ENCODE data around the gene OXT.
"Not testable (repeated sequence)": the region's sequence is repeated elsewhere in the genome, so short reads cannot be mapped to it uniquely, and the experiment has no call there.

Gene OXT

DNA sequence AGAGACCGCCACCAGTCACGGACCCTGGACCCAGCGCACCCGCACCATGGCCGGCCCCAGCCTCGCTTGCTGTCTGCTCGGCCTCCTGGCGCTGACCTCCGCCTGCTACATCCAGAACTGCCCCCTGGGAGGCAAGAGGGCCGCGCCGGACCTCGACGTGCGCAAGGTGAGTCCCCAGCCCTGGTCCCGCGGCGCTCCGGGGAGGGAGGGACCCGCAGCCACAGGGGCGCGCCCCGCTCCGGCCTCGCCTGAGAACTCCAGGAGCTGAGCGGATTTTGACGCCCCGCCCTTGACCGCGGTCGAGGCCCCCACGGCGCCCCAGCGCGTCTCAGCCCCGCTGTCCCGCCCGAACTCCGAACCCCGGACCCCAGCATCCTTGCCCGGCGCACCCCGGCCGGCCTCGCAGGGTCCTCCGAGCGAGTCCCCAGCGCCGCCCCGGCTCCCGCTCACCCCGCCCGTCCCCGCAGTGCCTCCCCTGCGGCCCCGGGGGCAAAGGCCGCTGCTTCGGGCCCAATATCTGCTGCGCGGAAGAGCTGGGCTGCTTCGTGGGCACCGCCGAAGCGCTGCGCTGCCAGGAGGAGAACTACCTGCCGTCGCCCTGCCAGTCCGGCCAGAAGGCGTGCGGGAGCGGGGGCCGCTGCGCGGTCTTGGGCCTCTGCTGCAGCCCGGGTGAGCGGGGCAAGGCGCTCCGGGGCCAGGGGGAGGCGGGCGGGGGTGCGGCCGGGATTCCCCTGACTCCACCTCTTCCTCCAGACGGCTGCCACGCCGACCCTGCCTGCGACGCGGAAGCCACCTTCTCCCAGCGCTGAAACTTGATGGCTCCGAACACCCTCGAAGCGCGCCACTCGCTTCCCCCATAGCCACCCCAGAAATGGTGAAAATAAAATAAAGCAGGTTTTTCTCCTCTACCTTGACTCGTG lies at the start of gene OXT:
OXT (plus strand) TSS at position 11 of the 920 bp plus-strand sequence; CDS start at position 47, 36 bp downstream.
- H3K9ac ChIP-seq (ENCODE audit: low read length) = no peak within 1 kb of the TSS
- peaks cover 18% of the 10 kb centered on the region for H3K27me3 ChIP-seq (ENCODE audit: control insufficient read depth, insufficient read depth, low read length)
- no peak within 1 kb of the TSS for H3K4me3 ChIP-seq (ENCODE audit: low read length)
- no peaks in the 10 kb centered on the region for H3K36me3 ChIP-seq (ENCODE audit: control insufficient read depth, insufficient read depth, low read length)
- H3K9me3 ChIP-seq (ENCODE audit: control insufficient read depth, low read length) = no peaks in the 10 kb centered on the region
- peaks cover 16% of the 10 kb centered on the region for H3K4me1 ChIP-seq (ENCODE audit: control insufficient read depth, insufficient read depth, low read length)

DNA sequence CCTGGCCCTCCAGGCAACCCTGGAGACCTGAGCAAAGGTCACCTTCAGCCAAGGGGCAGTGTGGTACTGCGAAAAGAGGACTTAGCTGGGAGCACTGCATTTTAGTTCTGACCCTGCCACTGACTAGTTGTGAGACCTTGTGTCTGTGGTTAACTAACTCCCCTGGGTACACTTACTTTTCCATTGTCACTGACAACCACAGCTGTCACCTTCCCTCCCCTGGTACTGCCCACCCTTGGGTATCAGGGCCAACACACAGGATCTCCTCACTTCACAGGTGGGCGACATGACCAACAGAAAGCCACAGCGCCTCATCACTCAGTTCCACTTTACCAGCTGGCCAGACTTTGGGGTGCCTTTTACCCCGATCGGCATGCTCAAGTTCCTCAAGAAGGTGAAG lies 49.6 kb upstream of the OXT start:
- H3K9me3 ChIP-seq (ENCODE audit: control insufficient read depth, low read length) = no peaks in the 10 kb centered on the region

GRCh38 chr20:3022559-3023490 lies 48.6 kb upstream of the OXT start:
- not testable (repeated sequence) for H3K27me3 ChIP-seq (ENCODE audit: control insufficient read depth, insufficient read depth, low read length); H3K4me1 ChIP-seq (ENCODE audit: control insufficient read depth, insufficient read depth, low read length); H3K4me3 ChIP-seq (ENCODE audit: low read length); H3K9ac ChIP-seq (ENCODE audit: low read length); H3K9me3 ChIP-seq (ENCODE audit: control insufficient read depth, low read length)
- peaks cover 19% of the 10 kb centered on the region for H3K36me3 ChIP-seq (ENCODE audit: control insufficient read depth, insufficient read depth, low read length)

More for the DNA sequence above, 49.6 kb upstream of the OXT start:
- no peaks in the 10 kb centered on the region for H3K4me1 ChIP-seq (ENCODE audit: control insufficient read depth, insufficient read depth, low read length)
- H3K36me3 ChIP-seq (ENCODE audit: control insufficient read depth, insufficient read depth, low read length) = peaks cover 20% of the 10 kb centered on the region
- no peaks in the 10 kb centered on the region for H3K27me3 ChIP-seq (ENCODE audit: control insufficient read depth, insufficient read depth, low read length)
- H3K4me3 ChIP-seq (ENCODE audit: low read length) = no peak overlapping the region
- H3K9ac ChIP-seq (ENCODE audit: low read length) = no peak overlapping the region

GRCh38 chr20:3027987-3028386 lies 43.4 kb upstream of the OXT start:
- H3K36me3 ChIP-seq (ENCODE audit: control insufficient read depth, insufficient read depth, low read length) = peaks cover 11% of the 10 kb centered on the region

DNA sequence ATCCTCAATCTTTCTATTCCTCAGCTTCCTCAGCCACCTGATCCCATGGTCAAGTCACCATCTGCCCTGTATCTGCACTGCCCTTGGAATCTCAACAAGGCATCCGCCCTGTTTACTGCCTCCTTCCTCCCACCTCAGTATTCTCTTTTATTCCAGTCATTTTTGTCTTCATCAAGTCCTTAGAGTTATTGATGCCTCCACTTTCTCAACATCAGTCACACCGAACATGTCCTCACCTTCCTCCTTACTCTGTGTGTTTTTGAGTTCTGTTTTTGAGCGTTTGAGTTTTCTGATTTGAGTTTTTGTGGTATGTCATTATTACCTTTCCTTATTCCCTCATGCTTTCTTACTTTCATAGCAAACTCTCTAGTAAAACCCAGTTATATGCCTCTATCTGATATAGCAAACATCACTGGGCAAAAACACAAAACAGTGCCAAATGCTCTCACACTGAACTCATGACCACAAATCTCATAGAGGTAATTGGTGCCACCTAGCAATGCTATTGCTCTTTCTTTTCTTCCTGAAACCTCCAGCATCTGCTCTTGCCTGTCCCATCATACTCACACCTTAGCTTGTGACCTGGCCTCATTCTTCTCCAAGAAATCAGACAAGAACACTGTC lies 39.8 kb upstream of the OXT start:
- Histone ChIP-seq H3K9ac (ENCODE audit: low read length) (no peak overlapping the region), H3K4me3 (ENCODE audit: low read length) (no peak overlapping the region), H3K4me1 (ENCODE audit: control insufficient read depth, insufficient read depth, low read length) (no peaks in the 10 kb centered on the region), H3K36me3 (ENCODE audit: control insufficient read depth, insufficient read depth, low read length) (peaks cover 19% of the 10 kb centered on the region), H3K27me3 (ENCODE audit: control insufficient read depth, insufficient read depth, low read length) (no peaks in the 10 kb centered on the region), H3K9me3 (ENCODE audit: control insufficient read depth, low read length) (no peaks in the 10 kb centered on the region)

More at GRCh38 chr20:3027987-3028386, 43.4 kb upstream of the OXT start:
- no peak overlapping the region for H3K9ac ChIP-seq (ENCODE audit: low read length)
- H3K27me3 ChIP-seq (ENCODE audit: control insufficient read depth, insufficient read depth, low read length) = no peaks in the 10 kb centered on the region
- H3K9me3 ChIP-seq (ENCODE audit: control insufficient read depth, low read length) = no peaks in the 10 kb centered on the region
- no peak overlapping the region for H3K4me3 ChIP-seq (ENCODE audit: low read length)
- H3K4me1 ChIP-seq (ENCODE audit: control insufficient read depth, insufficient read depth, low read length) = no peaks in the 10 kb centered on the region

GRCh38 chr20:3032624-3033023 lies 38.8 kb upstream of the OXT start:
- Histone ChIP-seq H3K36me3 (ENCODE audit: control insufficient read depth, insufficient read depth, low read length) (peaks cover 23% of the 10 kb centered on the region), H3K4me1 (ENCODE audit: control insufficient read depth, insufficient read depth, low read length) (no peaks in the 10 kb centered on the region), H3K4me3 (ENCODE audit: low read length) (no peak overlapping the region), H3K9me3 (ENCODE audit: control insufficient read depth, low read length) (no peaks in the 10 kb centered on the region), H3K9ac (ENCODE audit: low read length) (no peak overlapping the region), H3K27me3 (ENCODE audit: control insufficient read depth, insufficient read depth, low read length) (no peaks in the 10 kb centered on the region)

DNA sequence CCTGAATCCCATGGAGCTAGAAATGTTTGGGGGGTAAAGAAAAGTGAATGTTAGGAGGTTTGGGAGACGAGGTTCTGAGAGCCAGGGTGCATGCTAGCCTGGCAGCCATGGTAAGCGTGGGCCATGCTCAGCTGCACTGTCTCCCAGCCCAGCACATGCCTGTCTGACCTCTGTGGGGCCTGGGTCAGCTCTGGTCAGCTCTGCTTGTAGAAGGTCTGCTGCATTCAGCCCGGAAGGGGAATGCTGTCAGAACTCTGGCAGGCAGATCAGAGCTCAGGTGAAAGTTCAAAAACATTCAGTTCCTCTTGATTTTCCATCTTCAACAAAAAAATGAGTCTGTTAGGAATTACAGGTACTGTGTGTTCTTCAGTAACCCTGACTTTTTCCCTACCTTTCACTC lies 33.8 kb upstream of the OXT start:
- H3K36me3 ChIP-seq (ENCODE audit: control insufficient read depth, insufficient read depth, low read length) = peaks cover 28% of the 10 kb centered on the region
- H3K9ac ChIP-seq (ENCODE audit: low read length) = no peak overlapping the region
- H3K4me3 ChIP-seq (ENCODE audit: low read length) = no peak overlapping the region
- no peaks in the 10 kb centered on the region for H3K27me3 ChIP-seq (ENCODE audit: control insufficient read depth, insufficient read depth, low read length)
- H3K4me1 ChIP-seq (ENCODE audit: control insufficient read depth, insufficient read depth, low read length) = peaks cover 5% of the 10 kb centered on the region
- H3K9me3 ChIP-seq (ENCODE audit: control insufficient read depth, low read length) = no peaks in the 10 kb centered on the region

DNA sequence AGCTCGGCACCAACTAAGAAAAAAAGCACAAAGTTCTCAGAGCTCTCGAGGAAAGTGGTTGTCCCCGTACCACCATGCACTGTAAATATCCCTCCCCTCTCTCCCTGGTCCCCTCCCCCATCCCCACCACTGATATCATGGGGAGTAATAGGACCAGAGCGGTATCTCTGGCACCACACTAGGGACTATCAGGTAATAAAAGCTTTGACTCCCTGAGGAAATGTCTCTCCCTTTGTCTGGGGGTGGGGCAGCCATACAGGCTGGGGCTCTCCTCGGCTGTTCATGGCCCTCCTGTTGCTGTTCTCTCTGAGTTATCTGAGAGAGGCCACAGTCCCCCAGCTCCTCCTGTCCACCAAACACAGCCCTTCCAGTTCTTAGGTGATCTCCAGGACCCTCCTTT lies 33.0 kb upstream of the OXT start:
- Histone ChIP-seq H3K36me3 (ENCODE audit: control insufficient read depth, insufficient read depth, low read length) (peaks cover 28% of the 10 kb centered on the region), H3K4me1 (ENCODE audit: control insufficient read depth, insufficient read depth, low read length) (peaks cover 5% of the 10 kb centered on the region), H3K9ac (ENCODE audit: low read length) (no peak overlapping the region), H3K9me3 (ENCODE audit: control insufficient read depth, low read length) (no peaks in the 10 kb centered on the region), H3K27me3 (ENCODE audit: control insufficient read depth, insufficient read depth, low read length) (no peaks in the 10 kb centered on the region), H3K4me3 (ENCODE audit: low read length) (no peak overlapping the region)

DNA sequence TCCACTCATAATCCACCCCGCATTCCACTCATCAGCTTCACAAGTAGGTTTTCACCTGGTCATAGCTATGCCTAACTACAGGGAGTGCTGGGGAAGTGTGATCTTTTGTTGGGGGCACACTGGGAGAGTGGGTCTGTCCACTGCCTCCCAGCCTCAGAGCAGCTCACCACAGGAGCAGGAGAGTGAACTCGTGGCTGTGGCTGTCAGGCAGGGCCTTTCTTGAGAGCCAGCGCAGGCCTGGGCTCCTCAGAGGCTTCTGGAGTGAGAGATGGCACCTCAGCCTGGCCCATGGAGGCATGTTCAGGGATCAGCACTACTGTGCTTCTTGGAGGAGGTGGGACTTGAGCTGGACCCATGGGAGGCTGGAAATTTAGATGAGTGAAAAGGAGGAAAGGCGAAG lies 32.0 kb upstream of the OXT start:
- Histone ChIP-seq H3K4me3 (ENCODE audit: low read length) (no peak overlapping the region), H3K9ac (ENCODE audit: low read length) (no peak overlapping the region), H3K9me3 (ENCODE audit: control insufficient read depth, low read length) (no peaks in the 10 kb centered on the region), H3K27me3 (ENCODE audit: control insufficient read depth, insufficient read depth, low read length) (no peaks in the 10 kb centered on the region), H3K4me1 (ENCODE audit: control insufficient read depth, insufficient read depth, low read length) (peaks cover 5% of the 10 kb centered on the region), H3K36me3 (ENCODE audit: control insufficient read depth, insufficient read depth, low read length) (peaks cover 28% of the 10 kb centered on the region)

DNA sequence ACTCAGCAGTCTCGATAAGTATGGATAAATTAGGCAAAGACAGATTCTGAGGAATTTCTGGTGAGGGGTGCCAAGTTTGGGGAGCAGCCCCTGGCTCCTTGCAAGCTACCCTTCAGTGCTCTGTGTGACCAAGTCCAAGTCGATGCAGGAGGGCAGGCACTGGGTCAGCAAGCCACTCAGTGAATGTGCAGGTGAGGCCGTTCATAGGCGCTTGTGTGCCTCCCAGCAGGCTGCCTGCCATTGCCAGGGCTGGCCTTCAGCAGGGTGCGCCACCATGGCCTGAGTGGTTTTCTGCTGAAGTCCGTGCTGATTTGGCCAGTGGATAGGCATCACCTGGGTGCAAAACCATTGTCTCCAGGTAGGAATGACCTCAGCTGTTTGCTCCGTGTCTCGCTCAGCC lies 31.3 kb upstream of the OXT start:
- H3K4me1 ChIP-seq (ENCODE audit: control insufficient read depth, insufficient read depth, low read length) = peaks cover 5% of the 10 kb centered on the region
- H3K36me3 ChIP-seq (ENCODE audit: control insufficient read depth, insufficient read depth, low read length) = peaks cover 28% of the 10 kb centered on the region
- no peak overlapping the region for H3K9ac ChIP-seq (ENCODE audit: low read length)

DNA sequence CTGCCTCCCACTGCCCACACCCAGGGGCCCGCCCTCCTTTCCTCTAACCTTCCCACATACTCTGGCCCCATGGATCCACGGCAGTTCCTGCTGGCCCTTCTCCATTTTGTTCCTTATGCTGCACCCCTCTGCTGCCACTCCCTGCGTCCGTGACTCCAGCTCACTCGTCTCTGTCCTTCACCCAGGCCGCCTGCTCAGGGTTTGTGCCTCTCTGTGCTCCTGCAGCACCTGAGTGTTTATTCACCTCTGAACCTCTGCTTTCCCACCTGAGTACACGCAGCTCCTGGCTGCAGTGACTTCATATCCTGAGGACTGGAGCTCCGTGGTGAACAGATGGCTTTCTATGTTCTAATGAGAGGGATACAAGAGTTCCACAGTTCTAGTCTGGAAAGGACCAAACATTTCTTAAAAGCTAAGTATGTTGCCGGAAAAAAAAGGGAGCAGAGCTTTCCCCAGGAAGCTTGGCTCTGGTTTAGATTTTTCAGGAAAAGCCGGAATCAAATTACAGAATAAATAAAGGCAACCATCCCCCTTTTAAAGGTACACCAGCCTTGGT lies 29.5 kb upstream of the OXT start:
- H3K9ac ChIP-seq (ENCODE audit: low read length) = peak overlapping the region; percentile 18
- H3K4me3 ChIP-seq (ENCODE audit: low read length) = no peak overlapping the region

More for the DNA sequence above, 31.3 kb upstream of the OXT start:
- Histone ChIP-seq H3K4me3 (ENCODE audit: low read length) (no peak overlapping the region), H3K27me3 (ENCODE audit: control insufficient read depth, insufficient read depth, low read length) (no peaks in the 10 kb centered on the region), H3K9me3 (ENCODE audit: control insufficient read depth, low read length) (no peaks in the 10 kb centered on the region)

More for the DNA sequence above, 29.5 kb upstream of the OXT start:
- Histone ChIP-seq H3K36me3 (ENCODE audit: control insufficient read depth, insufficient read depth, low read length) (peaks cover 10% of the 10 kb centered on the region), H3K9me3 (ENCODE audit: control insufficient read depth, low read length) (no peaks in the 10 kb centered on the region), H3K4me1 (ENCODE audit: control insufficient read depth, insufficient read depth, low read length) (peaks cover 9% of the 10 kb centered on the region), H3K27me3 (ENCODE audit: control insufficient read depth, insufficient read depth, low read length) (no peaks in the 10 kb centered on the region)
